GM20000 (cell line): ENCODE results near the gene TFAM.

Source experiments
- DNase-seq: peaks from one replicate; pipeline ENCODE4 v3.0.0; 2012; ENCODE audit warnings: low spot score
- CTCF ChIP-seq: IDR thresholded peaks from 2 replicates; pipeline ENCODE4 v1.5.1; 2012; ENCODE audit warnings: mild to moderate bottlenecking, control low read depth; ENCODE audit errors: extremely low read depth, missing control alignments

TFAM gene

DNA sequence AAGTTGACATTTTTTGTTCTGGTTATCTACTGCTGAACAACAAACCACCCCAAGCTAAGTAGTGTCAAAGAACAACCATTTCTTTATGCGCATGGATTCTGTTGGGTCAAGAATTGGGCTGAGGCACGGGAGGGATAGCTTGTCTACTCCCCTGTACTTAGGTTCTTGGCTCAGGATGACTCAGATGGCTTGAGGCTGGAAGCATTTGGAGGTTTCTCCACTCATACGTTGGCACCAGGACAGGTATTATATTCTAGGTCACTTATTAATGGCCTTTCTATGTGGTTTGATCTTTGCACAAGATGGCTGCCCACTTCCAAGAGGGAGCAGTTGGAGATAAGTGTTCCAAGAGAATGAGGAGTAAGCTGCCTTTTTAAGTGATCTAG lies 11.8 kb upstream of the TFAM start:
- no peak for DNase-seq
- no peak for TF ChIP-seq CTCF

- DNase-seq = no peak
- TF ChIP-seq CTCF = no peak
These were observed 2.7 kb upstream of the TFAM start for GRCh38 chr10:58382489-58382995.

DNA sequence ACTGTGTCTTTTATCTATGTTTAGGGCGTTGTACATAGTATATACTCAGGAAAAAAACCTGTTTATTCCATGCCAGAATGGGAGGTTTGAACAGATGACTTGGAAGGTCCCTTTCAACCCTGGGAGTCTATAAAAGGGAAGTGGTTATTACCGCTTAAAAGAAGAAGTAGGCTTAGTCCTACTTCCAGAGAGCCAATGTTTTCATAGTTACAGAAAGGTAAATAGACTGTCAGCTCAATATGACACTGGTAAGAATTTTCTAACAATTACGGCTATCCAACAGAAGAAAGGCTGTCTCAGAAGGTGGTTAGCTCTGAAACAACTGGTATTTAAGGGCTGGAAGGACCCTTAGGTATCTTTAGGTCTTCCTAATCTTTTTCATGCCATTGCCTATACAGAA lies 1.1 kb upstream of the TFAM start:
- TF ChIP-seq CTCF = no peak
- peak; percentile 65 for DNase-seq

DNA sequence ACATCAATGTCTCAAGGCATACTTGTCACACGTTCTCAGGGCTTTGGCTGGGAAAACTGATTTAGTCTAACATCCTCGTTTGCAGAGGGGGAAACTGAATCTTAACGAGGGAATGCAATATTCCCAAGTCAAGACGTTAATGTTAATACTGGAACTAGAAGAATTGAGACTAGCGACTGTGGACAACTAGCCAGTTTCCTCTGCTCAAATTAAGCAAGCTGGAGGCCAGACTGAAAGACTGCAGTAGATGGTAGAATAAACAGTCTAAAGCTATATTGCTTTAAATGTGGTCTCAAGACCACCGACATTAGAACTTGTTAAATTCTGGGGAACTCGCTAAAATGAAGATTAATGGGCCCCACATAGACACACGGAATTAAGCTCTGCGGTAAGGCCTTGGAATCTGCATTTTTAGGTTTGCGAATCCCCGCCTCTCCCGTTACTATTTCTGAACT lies 639 bp upstream of the TFAM start:
- TF ChIP-seq CTCF = no peak
- DNase-seq = no peak

DNA sequence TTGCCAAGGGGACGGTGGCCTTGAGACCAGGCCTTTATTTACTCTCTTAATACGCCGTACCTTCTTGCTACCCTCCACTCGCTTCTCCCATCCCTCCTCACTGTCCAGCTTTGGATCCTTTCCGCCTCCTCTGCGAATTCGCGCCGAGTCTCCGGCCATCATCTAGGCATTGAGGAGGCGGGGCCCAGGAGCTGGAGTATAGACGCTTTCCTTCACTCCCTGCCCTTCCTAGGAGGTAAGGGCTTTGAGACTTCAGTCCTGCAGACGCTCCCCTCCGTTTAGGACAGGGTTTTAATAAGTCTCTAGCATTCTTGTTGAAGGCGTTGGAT lies 538 bp downstream of the TFAM start:
- no peak for TF ChIP-seq CTCF
- DNase-seq = peak; percentile 20

GRCh38 chr10:58389024-58389423 lies 3.8 kb downstream of the TFAM start:
- no peak for DNase-seq
- no peak for TF ChIP-seq CTCF

GRCh38 chr10:58393317-58393716 lies 8.1 kb downstream of the TFAM start:
- no peak for TF ChIP-seq CTCF
- no peak for DNase-seq
